Measurements from ENCODE around the gene B3GALT6.

B3GALT6 gene

GRCh38 chr1:1200876-1201810 lies 30.9 kb upstream of the B3GALT6 start (continued):
- TF ChIP-seq ELK4 (IDR thresholded peaks at IDR 0.05; ENCODE audit: borderline replicate concordance, low read depth, low read length): no peak
- no peak for TF ChIP-seq ZNF521 (tag by site-specific recombination; IDR thresholded peaks at IDR 0.05)
- no peak for TF ChIP-seq HOXD13 (CRISPR knock-in tag; IDR thresholded peaks at IDR 0.05; ENCODE audit: borderline replicate concordance)
- TF ChIP-seq ZNF561 (tag by site-specific recombination; IDR thresholded peaks at IDR 0.05; ENCODE audit: borderline replicate concordance): peak; percentile 45; the same call in 1 of the 2 replicates
- TF ChIP-seq ZSCAN16 (tag by site-specific recombination; IDR thresholded peaks at IDR 0.05): no peak
- TF ChIP-seq, protein P1, sequence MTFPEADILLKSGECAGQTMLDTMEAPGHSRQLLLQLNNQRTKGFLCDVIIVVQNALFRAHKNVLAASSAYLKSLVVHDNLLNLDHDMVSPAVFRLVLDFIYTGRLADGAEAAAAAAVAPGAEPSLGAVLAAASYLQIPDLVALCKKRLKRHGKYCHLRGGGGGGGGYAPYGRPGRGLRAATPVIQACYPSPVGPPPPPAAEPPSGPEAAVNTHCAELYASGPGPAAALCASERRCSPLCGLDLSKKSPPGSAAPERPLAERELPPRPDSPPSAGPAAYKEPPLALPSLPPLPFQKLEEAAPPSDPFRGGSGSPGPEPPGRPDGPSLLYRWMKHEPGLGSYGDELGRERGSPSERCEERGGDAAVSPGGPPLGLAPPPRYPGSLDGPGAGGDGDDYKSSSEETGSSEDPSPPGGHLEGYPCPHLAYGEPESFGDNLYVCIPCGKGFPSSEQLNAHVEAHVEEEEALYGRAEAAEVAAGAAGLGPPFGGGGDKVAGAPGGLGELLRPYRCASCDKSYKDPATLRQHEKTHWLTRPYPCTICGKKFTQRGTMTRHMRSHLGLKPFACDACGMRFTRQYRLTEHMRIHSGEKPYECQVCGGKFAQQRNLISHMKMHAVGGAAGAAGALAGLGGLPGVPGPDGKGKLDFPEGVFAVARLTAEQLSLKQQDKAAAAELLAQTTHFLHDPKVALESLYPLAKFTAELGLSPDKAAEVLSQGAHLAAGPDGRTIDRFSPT (tag by site-specific recombination; IDR thresholded peaks at IDR 0.05): no peak
- TF ChIP-seq, protein P2, sequence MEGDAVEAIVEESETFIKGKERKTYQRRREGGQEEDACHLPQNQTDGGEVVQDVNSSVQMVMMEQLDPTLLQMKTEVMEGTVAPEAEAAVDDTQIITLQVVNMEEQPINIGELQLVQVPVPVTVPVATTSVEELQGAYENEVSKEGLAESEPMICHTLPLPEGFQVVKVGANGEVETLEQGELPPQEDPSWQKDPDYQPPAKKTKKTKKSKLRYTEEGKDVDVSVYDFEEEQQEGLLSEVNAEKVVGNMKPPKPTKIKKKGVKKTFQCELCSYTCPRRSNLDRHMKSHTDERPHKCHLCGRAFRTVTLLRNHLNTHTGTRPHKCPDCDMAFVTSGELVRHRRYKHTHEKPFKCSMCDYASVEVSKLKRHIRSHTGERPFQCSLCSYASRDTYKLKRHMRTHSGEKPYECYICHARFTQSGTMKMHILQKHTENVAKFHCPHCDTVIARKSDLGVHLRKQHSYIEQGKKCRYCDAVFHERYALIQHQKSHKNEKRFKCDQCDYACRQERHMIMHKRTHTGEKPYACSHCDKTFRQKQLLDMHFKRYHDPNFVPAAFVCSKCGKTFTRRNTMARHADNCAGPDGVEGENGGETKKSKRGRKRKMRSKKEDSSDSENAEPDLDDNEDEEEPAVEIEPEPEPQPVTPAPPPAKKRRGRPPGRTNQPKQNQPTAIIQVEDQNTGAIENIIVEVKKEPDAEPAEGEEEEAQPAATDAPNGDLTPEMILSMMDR (tag by site-specific recombination; IDR thresholded peaks at IDR 0.05): no peak
- peak; percentile 19; the same call in 1 of the 2 replicates for TF ChIP-seq KLF1 (tag by site-specific recombination; IDR thresholded peaks at IDR 0.05)
- TF ChIP-seq, protein P3, sequence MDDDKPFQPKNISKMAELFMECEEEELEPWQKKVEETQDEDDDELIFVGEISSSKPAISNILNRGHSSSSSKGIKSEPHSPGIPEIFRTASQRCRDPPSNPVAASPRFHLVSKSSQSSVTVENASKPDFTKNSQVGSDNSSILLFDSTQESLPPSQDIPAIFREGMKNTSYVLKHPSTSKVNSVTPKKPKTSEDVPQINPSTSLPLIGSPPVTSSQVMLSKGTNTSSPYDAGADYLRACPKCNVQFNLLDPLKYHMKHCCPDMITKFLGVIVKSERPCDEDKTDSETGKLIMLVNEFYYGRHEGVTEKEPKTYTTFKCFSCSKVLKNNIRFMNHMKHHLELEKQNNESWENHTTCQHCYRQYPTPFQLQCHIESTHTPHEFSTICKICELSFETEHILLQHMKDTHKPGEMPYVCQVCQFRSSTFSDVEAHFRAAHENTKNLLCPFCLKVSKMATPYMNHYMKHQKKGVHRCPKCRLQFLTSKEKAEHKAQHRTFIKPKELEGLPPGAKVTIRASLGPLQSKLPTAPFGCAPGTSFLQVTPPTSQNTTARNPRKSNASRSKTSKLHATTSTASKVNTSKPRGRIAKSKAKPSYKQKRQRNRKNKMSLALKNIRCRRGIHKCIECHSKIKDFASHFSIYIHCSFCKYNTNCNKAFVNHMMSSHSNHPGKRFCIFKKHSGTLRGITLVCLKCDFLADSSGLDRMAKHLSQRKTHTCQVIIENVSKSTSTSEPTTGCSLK (tag by site-specific recombination; IDR thresholded peaks at IDR 0.05): no peak
- TF ChIP-seq ZNF324 (tag by site-specific recombination; IDR thresholded peaks at IDR 0.05): no peak
- no peak for TF ChIP-seq ZNF654 (tag by site-specific recombination; IDR thresholded peaks at IDR 0.05; ENCODE audit: low read depth)
- no peak for TF ChIP-seq ZNF350 (tag by site-specific recombination; IDR thresholded peaks at IDR 0.05)
- no peak for TF ChIP-seq ZNF544 (tag by site-specific recombination; IDR thresholded peaks at IDR 0.05)
- no peak for TF ChIP-seq MZF1 (tag by site-specific recombination; IDR thresholded peaks at IDR 0.05; ENCODE audit: borderline replicate concordance)
- no peak for TF ChIP-seq ZNF529 (tag by site-specific recombination; IDR thresholded peaks at IDR 0.05; ENCODE audit: insufficient replicate concordance)
- TF ChIP-seq ZNF76 (tag by site-specific recombination; IDR thresholded peaks at IDR 0.05; ENCODE audit: borderline replicate concordance, low read depth): 0 out of 2 replicates have a peak, but pooled peaks have one; percentile 31
- TF ChIP-seq ZNF16 (tag by site-specific recombination; IDR thresholded peaks at IDR 0.05; ENCODE audit: low read depth): no peak
- no peak for TF ChIP-seq ZNF704 (tag by site-specific recombination; IDR thresholded peaks at IDR 0.05)
- no peak for TF ChIP-seq ZNF202 (tag by site-specific recombination; IDR thresholded peaks at IDR 0.05; ENCODE audit: borderline replicate concordance)
- TF ChIP-seq HOXA7 (CRISPR knock-in tag; IDR thresholded peaks at IDR 0.05; ENCODE audit: borderline replicate concordance): no peak
- no peak for TF ChIP-seq ZNF610 (tag by site-specific recombination; IDR thresholded peaks at IDR 0.05; ENCODE audit: borderline replicate concordance)
- peak; percentile 48; the same call in 1 of the 2 replicates for TF ChIP-seq GLIS1 (tag by site-specific recombination; IDR thresholded peaks at IDR 0.05)
- TF ChIP-seq SALL2 (tag by site-specific recombination; IDR thresholded peaks at IDR 0.05; ENCODE audit: borderline replicate concordance): no peak
- TF ChIP-seq ZEB2 (tag by site-specific recombination; IDR thresholded peaks at IDR 0.05): no peak
- no peak for TF ChIP-seq ZNF837 (tag by site-specific recombination; IDR thresholded peaks at IDR 0.05)
- TF ChIP-seq ZNF501 (tag by site-specific recombination; IDR thresholded peaks at IDR 0.05): no peak
- TF ChIP-seq ZBTB48 (tag by site-specific recombination; IDR thresholded peaks at IDR 0.05): no peak
- no peak for TF ChIP-seq ZNF341 (tag by site-specific recombination; IDR thresholded peaks at IDR 0.05; ENCODE audit: low read depth)
- TF ChIP-seq GLIS2 (tag by site-specific recombination; IDR thresholded peaks at IDR 0.05): peak; percentile 56
